Measurements from ENCODE around the gene NLK.
"Not testable (repeated sequence)": the region's sequence is repeated elsewhere in the genome, so short reads cannot be mapped to it uniquely, and the experiment has no call there.

NLK gene

DNA sequence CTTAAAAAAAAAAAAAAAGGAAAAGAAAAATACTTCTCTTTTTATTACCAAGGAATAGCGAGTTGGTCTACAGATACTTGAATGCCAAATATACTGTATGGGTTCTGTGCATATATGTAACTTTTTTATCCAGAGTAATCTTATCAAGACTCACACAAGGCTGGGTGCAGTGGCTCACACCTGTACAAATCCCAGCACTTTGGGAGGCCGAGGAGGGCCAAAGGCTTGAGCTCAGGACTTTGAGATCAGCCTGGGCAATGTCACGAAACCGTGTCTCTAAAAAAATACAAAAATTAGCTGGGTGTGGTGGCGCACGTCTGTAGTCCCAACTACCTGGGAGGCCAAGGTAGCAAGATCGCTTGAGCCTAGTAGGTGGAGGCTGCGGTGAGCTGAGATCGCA, 139.1 kb downstream of the NLK start:
- TF ChIP-seq CTCF (IDR thresholded peaks at IDR 0.05; ENCODE audit: low read depth, low read length), result no peak
- peaks cover 18% of the 10 kb centered on the region for H3K36me3 ChIP-seq
- no peaks in the 10 kb centered on the region for H3K27me3 ChIP-seq (ENCODE audit: insufficient read depth, low read depth, severe bottlenecking)
- DNase-seq, result no peak
- H3K4me3 ChIP-seq (ENCODE audit: low read depth, low read length), result no peak overlapping the region
- H3K27ac ChIP-seq, result no peak overlapping the region
- H3K9me3 ChIP-seq (ENCODE audit: severe bottlenecking), result no peaks in the 10 kb centered on the region

DNA sequence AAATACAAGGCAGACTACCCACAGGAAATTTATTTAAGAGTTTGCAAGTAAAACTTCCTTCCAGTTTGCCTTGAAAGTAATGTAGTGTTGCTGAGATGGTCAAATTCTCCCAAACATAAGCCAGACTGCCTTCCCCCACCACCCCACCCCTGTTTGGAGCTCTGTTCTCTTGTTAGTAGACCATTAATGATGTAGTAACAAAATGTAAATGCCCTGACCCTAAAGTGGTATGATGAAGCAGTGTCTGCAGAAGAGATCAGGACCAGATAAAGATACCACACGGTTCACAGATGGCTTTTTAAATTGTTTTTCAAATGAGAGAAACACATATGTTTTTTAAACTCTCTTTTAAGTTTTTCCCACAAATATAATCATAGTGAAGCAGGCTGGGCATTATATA, 140.1 kb downstream of the NLK start:
- no peak overlapping the region for H3K4me3 ChIP-seq (ENCODE audit: low read depth, low read length)
- no peak overlapping the region for H3K27ac ChIP-seq
- no peaks in the 10 kb centered on the region for H3K27me3 ChIP-seq (ENCODE audit: insufficient read depth, low read depth, severe bottlenecking)
- DNase-seq, result no peak
- no peaks in the 10 kb centered on the region for H3K9me3 ChIP-seq (ENCODE audit: severe bottlenecking)
- TF ChIP-seq CTCF (IDR thresholded peaks at IDR 0.05; ENCODE audit: low read depth, low read length), result no peak
- peaks cover 20% of the 10 kb centered on the region for H3K36me3 ChIP-seq

DNA sequence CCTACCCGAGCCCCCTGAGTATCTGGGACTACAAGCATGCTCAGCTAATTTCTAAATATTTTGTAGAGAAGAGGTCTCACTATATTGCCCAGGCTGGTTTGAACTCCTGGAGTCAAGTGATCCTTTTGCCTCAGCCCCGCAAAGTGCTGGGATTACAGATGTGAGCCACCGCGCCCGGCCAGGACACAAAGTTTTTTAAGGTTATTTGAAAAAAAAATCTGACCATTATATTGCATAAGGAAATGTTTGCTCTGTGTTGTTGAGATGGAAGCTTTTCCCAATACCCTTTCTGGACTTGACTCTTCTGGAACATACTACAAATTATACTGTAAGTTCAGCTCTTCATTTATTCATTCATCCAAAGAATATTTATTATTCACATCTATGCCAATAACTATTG, 143.2 kb downstream of the NLK start:
- H3K27me3 ChIP-seq (ENCODE audit: insufficient read depth, low read depth, severe bottlenecking), result no peaks in the 10 kb centered on the region
- no peak for DNase-seq
- H3K4me3 ChIP-seq (ENCODE audit: low read depth, low read length), result no peak overlapping the region
- H3K27ac ChIP-seq, result no peak overlapping the region
- no peaks in the 10 kb centered on the region for H3K9me3 ChIP-seq (ENCODE audit: severe bottlenecking)
- no peak for TF ChIP-seq CTCF (IDR thresholded peaks at IDR 0.05; ENCODE audit: low read depth, low read length)
- peaks cover 23% of the 10 kb centered on the region for H3K36me3 ChIP-seq

GRCh38 chr17:28186472-28186871, 144.0 kb downstream of the NLK start:
- not testable (repeated sequence) for H3K9me3 ChIP-seq (ENCODE audit: severe bottlenecking); DNase-seq; H3K27me3 ChIP-seq (ENCODE audit: insufficient read depth, low read depth, severe bottlenecking); H3K27ac ChIP-seq; H3K4me3 ChIP-seq (ENCODE audit: low read depth, low read length)
- peaks cover 23% of the 10 kb centered on the region for H3K36me3 ChIP-seq

GRCh38 chr17:28187931-28188330, 145.5 kb downstream of the NLK start:
- no peak overlapping the region for H3K27ac ChIP-seq
- TF ChIP-seq CTCF (IDR thresholded peaks at IDR 0.05; ENCODE audit: low read depth, low read length), result no peak

GRCh38 chr17:28188841-28189263, 146.4 kb downstream of the NLK start:
- no peak for DNase-seq
- Histone ChIP-seq H3K4me3 (ENCODE audit: low read depth, low read length) (no peak overlapping the region), H3K9me3 (ENCODE audit: severe bottlenecking) (no peaks in the 10 kb centered on the region), H3K27ac (no peak overlapping the region), H3K27me3 (ENCODE audit: insufficient read depth, low read depth, severe bottlenecking) (no peaks in the 10 kb centered on the region), H3K36me3 (peaks cover 29% of the 10 kb centered on the region)
- TF ChIP-seq CTCF (IDR thresholded peaks at IDR 0.05; ENCODE audit: low read depth, low read length), result no peak

More at GRCh38 chr17:28187931-28188330, 145.5 kb downstream of the NLK start:
- Histone ChIP-seq H3K36me3 (peaks cover 29% of the 10 kb centered on the region), H3K27me3 (ENCODE audit: insufficient read depth, low read depth, severe bottlenecking) (no peaks in the 10 kb centered on the region), H3K9me3 (ENCODE audit: severe bottlenecking) (no peaks in the 10 kb centered on the region), H3K4me3 (ENCODE audit: low read depth, low read length) (no peak overlapping the region)
- no peak for DNase-seq

Measured in WERI-Rb-1 (cell line).